DMS79 (cell line): ENCODE results near the gene FADS1.

Experiments
- DNase-seq: peaks from one replicate; lab custom pipeline; 2025; lab: John Stamatoyannopoulos, UW

The FADS1 gene

DNA sequence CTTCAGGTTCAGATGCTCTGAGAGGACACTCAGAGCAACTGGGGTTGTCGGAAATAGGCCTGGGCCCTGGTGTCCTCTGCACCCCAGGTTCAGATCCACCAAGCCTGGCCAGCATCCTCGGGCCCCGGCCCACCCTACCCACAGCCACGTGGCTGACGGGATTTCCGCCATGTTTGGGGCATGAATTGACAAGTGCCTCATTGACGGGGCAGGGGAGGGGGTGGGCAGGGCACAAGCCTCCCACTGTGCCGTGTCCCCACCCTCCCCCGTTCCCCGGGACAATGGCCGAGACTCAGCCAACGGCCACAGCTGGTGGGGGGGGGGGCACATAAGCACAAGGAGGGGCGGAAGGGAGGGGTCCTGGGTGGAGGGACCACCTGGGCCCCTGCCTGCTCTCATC lies 55.9 kb downstream of the FADS1 start:
- DNase-seq, result no peak

DNA sequence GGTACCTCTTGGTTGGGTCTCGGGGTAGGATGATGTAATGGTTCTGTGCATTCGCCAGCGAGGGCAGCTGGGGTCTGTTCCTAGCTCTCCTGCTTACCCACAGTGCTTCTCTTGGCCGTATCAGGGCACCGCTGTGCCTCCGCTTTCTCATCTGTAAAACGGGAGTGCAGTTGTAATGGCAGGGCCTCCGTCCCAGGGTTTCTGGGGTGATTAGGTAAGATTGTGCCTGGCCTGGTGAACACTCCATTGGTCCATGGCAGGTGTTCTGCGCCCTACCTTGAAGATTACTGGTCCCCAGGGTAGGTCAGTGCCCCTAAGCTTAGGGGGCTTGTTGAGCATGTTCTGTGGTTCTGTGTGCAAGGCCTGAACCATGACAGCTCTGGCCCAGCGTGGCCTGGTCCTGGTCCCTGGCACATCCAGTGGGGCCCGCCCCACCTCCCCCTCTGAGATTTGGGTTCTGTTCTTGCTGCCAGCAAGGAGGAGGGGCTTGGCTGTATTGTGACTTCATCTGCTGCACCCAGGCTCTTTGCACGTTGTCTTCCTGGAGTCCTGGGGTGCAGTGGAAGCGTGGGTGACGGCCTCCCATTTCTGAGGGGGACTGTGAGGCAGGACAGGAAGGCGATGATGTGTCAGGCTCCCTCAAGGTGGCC lies 59.5 kb downstream of the FADS1 start:
- no peak for DNase-seq

DNA sequence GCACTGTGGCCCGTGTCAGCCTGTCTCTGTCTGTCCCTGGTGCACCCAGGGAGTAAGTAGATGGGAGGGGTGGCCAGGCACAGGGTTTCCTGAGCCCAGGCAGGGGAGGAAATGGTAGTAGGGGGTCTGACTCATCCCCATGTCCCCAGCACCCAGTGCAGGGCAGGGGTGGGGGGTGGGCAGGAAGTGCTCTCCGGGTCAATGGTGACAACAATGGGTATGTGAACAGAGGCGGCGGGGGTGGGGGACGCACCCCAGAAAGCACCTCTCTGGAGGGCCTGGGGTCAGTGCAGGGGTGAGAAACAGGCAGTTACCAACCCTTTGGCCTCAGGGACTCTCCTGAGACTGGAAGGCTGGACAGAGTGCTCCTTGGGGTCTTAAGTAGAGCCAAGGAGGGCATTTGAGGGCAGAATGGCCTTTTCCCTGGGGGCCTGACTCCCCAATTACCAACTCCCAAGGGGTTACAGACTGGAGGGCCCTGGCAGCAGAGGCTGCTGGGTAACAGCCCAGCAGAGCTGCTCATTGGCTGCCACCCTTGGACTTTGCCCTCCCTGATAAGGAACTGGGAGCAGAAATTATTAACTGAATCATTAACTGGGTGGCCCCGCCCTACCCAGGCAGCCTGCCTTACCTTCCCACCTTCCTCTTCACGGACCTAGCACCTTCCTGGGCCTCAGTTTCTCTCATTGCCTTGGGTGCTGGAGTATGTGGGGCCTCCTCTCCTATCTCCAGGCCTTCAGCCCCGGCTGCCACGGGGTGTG lies 60.2 kb downstream of the FADS1 start:
- no peak for DNase-seq

DNA sequence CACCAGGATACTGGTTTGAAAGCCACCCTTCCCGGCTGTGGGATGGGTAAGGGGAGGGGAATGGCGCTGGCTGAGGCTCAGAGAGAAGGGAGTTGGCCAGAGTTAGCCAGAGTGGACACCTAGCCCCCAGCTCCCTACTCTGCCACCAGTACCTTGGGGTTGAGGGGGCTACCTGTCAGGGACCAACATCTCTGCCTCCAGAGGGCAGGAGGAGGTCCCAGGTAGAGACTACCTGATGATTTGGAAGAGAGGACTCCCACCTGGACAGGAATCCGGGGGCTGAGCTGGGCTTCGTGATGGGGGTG lies 60.7 kb downstream of the FADS1 start:
- no peak for DNase-seq

DNA sequence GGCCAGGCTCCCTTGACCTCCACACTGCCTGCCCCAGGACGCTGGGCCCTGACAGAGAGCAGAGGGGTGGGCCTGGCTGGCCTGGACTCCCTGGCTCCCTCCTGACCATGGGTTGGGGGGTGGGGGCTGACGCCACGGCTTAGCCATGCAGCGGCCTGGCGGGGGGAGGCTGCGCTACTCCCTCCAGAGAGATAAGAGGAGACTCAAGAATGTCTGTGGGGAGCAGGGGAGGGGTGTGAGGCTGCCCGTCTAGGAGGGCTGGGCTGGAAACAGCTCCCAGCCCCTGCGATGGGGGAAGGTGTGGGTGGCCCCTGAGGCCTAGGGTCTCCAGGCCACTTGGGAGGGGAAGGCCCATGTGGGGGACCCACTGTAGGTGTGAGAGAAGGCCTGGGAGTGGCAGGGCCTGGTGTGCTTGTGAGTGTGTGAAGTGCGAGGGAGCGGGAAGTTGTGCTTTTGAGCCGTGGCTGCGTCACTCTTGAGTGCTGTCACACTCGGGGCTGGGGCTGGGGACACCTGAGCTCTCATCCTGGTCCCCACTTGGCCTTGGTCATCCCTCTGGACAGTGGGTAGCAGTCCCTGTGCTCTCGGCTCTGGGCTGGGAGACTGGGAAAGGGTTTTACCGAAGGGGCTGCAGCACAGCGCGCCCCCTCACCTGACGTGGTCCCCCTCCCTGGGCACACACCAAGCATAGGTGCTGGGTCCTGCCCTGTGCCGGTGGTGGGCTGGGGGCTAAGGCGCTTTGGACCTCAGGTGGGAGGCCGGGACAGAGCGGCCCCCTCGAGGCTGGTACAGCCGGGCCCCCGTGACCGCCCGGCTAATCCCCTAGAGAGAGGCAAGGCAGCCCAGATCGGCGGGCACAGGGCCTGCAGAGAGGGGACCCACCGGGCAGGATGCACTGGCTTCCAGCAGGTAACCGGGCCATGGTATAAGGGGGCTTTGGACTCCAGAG lies 62.0 kb downstream of the FADS1 start:
- no peak for DNase-seq

DNA sequence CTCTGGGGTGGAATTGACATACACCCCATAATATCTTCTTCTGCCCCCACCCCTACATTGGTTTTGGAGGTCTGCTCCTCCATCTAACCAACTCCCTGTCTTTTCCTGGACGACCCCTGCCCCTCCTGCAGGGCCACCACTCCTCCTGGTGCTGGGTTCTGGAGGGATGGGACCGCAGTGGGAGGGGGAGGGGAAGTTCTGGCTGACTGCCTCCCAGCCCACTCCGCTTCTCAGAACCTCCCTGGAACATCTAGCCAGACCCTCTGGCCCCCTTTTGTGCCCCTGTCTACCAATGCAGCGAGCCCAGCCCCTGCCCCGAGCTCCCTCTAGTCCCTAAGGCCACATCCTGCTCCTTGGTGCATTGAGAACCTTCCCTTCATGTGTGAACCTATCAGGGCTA lies 63.1 kb downstream of the FADS1 start:
- DNase-seq, result no peak

DNA sequence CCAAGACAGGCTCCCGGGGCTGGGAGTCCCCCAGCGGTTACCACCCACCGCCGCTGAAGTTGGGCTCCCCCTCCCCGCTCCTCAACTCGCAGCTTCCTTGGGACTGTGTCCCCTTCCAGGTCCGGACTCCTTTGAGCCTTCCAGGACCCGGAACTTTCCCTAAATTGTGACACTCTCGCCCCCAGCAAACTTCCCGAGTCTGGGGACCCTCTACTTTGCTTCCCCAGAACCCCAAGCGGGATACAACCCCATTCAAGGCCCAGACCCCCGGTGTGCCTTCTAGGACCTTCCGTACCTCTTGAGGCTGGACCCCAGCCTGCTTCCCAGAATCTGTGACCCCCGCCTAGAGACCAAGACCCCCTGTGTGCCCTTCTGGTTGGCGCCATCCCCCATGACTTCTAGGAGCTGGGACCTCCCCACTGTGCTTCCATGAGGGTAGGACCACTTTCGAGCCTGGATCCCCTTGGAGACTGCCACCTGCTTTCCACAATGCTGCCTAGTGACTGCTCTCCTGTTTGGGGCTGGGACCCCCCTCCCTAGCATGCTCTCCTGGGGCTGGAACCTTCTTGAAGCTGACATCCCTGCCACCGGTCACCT lies 63.8 kb downstream of the FADS1 start:
- no peak for DNase-seq

DNA sequence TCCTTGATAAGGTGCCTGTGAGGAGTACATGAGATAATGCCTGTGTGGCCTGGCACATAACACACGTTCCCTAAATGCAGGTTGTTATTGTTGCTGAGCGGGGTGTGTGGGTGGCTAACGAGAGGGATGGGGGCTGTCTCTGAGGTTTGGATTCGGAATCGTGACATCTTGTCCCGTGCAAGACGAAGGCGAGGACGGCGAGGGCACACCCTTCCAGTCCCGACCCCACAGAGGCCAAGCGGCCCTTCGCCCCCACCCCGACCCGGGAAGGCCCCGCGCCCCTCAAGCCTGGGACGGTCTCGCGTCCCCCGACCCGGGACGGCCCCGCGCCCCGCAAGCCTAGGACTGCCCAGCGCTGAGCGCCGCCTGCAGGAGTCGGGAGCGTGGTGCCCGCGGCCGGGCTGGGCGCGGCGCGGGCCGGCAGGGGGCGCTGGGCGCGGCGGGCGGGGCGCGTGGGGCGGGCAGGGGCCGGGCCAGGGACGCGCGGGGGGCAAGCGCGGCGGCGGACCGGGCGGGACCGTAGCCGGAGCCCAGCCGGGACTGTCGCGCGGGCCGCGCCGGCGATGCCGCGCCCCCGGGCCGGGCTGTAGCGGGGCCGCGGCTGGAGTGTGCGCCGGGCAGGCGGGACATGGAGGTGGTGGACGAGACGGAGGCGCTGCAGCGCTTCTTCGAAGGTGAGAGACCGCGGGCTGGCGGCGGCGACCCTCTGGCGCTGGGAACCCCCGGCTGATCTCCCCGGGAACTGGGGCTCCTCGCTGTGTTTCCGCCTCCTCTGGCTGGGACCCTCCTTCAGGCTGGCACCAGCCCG lies 64.5 kb downstream of the FADS1 start, which contains the start of gene MYRF:
Gene MYRF (plus strand): TSS at position 520 of the 808 bp plus-strand sequence. CDS start 109 bp downstream, at position 629.
- DNase-seq, result no peak

DNA sequence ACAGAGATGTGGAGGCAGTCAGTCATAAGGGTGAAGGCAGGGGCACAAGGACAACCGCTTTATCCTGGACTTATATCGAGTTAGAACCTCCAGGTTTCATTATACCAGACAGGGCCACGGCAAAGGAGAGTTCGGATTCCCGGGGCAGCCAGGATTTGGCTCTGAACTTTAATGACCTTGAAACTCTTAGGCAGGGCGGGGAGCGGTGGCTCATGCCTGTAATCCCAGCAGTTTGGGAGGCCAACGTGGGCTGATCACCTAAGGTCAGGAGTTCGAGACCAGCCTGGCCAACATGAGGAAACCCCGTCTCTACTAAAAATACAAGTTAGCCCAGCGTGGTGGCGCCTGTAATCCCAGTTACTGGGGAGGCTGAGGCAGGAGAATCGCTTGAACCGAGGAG lies 65.4 kb downstream of the FADS1 start:
- DNase-seq, result no peak

DNA sequence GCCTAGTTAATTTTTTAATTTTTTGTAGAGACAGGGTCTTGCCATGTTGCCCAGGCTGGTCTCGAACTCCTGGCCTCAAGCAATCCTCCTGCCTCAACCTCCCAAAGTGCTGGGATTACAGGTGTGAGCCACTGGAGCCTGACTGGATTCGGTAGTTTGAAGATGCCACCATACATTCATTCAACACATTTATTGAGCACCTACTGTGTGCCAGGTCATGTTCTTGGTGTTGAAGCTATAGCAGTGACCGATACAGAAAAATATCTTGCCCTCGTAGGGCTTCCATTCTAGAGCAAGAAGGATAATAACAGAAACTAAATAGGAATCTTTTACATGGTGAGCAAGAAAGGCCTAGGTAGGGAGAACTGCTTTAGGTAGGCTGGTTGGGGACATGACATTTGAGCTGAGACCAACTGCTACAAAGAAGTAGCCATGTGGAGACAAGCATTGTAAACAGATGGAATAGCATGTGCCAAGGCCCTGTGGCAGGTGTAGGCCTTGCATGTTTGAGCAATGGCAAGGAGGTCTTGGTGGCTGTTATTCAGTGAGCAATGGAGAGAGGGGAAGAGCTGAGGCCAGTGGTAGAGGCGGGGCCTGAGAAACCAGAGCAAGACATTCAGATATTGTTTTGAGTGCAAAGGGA lies 66.1 kb downstream of the FADS1 start:
- no peak for DNase-seq
